Measurements from ENCODE around the gene SGCA. TPM values are rescaled to one million over a fixed set of nuclear protein-coding genes. Genes with fewer than 3 reads are reported as not detected.

SGCA gene
- total and polyA plus RNA-seq, 2 of the 8 experiments (the other 6 are each of a cell fraction or from before 2014, with no cell fraction given): 0.12 TPM; not detected in 1

DNA sequence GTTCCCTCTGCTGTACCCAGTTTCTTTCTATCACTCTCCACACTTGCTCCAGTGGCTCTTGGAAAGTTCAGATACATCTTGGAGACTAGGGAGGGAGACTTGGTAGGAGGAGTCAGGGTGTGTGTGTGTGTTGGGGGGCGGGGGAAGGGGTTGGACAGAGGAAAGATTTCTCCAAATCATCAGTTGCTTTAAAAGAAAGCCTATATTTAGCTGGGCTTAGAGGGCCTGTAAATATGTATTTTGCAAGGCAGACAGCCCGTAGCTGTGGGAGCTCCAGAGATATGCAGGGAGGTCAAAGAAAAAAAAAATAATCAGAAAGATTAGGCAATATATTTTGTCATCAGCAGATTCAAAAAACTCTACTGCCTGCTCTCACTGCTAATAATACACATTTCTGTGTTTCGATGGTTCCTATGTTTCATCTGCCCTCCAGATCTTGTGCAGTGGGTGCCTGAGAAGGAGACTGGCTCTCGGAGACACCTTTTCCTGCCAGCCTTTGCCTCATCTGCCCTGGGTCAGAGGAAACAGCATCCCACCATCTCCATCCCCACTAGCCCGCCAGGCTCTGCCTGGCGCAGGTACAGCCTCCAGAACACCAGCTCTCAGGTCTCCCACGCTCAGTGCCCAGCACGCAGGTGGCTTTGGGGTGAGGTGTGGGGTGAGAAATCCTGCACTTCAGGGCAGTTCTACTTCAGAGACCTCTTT, 10.5 kb upstream of the SGCA start (continued):
- TF ChIP-seq, protein P1, sequence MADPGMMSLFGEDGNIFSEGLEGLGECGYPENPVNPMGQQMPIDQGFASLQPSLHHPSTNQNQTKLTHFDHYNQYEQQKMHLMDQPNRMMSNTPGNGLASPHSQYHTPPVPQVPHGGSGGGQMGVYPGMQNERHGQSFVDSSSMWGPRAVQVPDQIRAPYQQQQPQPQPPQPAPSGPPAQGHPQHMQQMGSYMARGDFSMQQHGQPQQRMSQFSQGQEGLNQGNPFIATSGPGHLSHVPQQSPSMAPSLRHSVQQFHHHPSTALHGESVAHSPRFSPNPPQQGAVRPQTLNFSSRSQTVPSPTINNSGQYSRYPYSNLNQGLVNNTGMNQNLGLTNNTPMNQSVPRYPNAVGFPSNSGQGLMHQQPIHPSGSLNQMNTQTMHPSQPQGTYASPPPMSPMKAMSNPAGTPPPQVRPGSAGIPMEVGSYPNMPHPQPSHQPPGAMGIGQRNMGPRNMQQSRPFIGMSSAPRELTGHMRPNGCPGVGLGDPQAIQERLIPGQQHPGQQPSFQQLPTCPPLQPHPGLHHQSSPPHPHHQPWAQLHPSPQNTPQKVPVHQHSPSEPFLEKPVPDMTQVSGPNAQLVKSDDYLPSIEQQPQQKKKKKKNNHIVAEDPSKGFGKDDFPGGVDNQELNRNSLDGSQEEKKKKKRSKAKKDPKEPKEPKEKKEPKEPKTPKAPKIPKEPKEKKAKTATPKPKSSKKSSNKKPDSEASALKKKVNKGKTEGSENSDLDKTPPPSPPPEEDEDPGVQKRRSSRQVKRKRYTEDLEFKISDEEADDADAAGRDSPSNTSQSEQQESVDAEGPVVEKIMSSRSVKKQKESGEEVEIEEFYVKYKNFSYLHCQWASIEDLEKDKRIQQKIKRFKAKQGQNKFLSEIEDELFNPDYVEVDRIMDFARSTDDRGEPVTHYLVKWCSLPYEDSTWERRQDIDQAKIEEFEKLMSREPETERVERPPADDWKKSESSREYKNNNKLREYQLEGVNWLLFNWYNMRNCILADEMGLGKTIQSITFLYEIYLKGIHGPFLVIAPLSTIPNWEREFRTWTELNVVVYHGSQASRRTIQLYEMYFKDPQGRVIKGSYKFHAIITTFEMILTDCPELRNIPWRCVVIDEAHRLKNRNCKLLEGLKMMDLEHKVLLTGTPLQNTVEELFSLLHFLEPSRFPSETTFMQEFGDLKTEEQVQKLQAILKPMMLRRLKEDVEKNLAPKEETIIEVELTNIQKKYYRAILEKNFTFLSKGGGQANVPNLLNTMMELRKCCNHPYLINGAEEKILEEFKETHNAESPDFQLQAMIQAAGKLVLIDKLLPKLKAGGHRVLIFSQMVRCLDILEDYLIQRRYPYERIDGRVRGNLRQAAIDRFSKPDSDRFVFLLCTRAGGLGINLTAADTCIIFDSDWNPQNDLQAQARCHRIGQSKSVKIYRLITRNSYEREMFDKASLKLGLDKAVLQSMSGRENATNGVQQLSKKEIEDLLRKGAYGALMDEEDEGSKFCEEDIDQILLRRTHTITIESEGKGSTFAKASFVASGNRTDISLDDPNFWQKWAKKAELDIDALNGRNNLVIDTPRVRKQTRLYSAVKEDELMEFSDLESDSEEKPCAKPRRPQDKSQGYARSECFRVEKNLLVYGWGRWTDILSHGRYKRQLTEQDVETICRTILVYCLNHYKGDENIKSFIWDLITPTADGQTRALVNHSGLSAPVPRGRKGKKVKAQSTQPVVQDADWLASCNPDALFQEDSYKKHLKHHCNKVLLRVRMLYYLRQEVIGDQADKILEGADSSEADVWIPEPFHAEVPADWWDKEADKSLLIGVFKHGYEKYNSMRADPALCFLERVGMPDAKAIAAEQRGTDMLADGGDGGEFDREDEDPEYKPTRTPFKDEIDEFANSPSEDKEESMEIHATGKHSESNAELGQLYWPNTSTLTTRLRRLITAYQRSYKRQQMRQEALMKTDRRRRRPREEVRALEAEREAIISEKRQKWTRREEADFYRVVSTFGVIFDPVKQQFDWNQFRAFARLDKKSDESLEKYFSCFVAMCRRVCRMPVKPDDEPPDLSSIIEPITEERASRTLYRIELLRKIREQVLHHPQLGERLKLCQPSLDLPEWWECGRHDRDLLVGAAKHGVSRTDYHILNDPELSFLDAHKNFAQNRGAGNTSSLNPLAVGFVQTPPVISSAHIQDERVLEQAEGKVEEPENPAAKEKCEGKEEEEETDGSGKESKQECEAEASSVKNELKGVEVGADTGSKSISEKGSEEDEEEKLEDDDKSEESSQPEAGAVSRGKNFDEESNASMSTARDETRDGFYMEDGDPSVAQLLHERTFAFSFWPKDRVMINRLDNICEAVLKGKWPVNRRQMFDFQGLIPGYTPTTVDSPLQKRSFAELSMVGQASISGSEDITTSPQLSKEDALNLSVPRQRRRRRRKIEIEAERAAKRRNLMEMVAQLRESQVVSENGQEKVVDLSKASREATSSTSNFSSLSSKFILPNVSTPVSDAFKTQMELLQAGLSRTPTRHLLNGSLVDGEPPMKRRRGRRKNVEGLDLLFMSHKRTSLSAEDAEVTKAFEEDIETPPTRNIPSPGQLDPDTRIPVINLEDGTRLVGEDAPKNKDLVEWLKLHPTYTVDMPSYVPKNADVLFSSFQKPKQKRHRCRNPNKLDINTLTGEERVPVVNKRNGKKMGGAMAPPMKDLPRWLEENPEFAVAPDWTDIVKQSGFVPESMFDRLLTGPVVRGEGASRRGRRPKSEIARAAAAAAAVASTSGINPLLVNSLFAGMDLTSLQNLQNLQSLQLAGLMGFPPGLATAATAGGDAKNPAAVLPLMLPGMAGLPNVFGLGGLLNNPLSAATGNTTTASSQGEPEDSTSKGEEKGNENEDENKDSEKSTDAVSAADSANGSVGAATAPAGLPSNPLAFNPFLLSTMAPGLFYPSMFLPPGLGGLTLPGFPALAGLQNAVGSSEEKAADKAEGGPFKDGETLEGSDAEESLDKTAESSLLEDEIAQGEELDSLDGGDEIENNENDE (IDR thresholded peaks at IDR 0.05; ENCODE audit: insufficient replicate concordance, low read length): no peak
